ENCODE data around the gene EEFSEC.

Gene EEFSEC

GRCh38 chr3:128366652-128367051, 213.4 kb downstream of the EEFSEC start:
- TF ChIP-seq ZFX (IDR thresholded peaks at IDR 0.05; ENCODE audit: borderline replicate concordance) (no peak), CTCF (IDR thresholded peaks at IDR 0.05) (no peak)
- H3K27ac ChIP-seq, result no peak overlapping the region

- H3K27ac ChIP-seq, result no peak overlapping the region
- no peak for TF ChIP-seq CTCF (IDR thresholded peaks at IDR 0.05)
- TF ChIP-seq ZFX (IDR thresholded peaks at IDR 0.05; ENCODE audit: borderline replicate concordance), result no peak
Measured at GRCh38 chr3:128367221-128367620, 213.9 kb downstream of the EEFSEC start.

- H3K27ac ChIP-seq, result no peak overlapping the region
- no peak for TF ChIP-seq CTCF (IDR thresholded peaks at IDR 0.05)
- no peak for TF ChIP-seq ZFX (IDR thresholded peaks at IDR 0.05; ENCODE audit: borderline replicate concordance)
Measured at GRCh38 chr3:128367761-128368160, 214.5 kb downstream of the EEFSEC start.

GRCh38 chr3:128368626-128369025, 215.3 kb downstream of the EEFSEC start:
- TF ChIP-seq ZFX (IDR thresholded peaks at IDR 0.05; ENCODE audit: borderline replicate concordance) (no peak), CTCF (IDR thresholded peaks at IDR 0.05) (no peak)
- peak overlapping the region; percentile 33; the same call in 1 of the 2 replicates for H3K27ac ChIP-seq

- H3K27ac ChIP-seq, result peak overlapping the region; percentile 33; the same call in 1 of the 2 replicates
Measured at GRCh38 chr3:128369121-128369703, 215.9 kb downstream of the EEFSEC start.

GRCh38 chr3:128369881-128370642, 216.8 kb downstream of the EEFSEC start:
- peak overlapping the region; percentile 33; the same call in 1 of the 2 replicates for H3K27ac ChIP-seq

More at GRCh38 chr3:128369121-128369703, 215.9 kb downstream of the EEFSEC start:
- no peak for TF ChIP-seq CTCF (IDR thresholded peaks at IDR 0.05)
- no peak for TF ChIP-seq ZFX (IDR thresholded peaks at IDR 0.05; ENCODE audit: borderline replicate concordance)

More at GRCh38 chr3:128369881-128370642, 216.8 kb downstream of the EEFSEC start:
- peak; percentile 48 for TF ChIP-seq CTCF (IDR thresholded peaks at IDR 0.05)
- TF ChIP-seq ZFX (IDR thresholded peaks at IDR 0.05; ENCODE audit: borderline replicate concordance), result no peak
